ENCODE data around the gene GPR55. TPM values are rescaled to one million over a fixed set of nuclear protein-coding genes. Genes with fewer than 3 reads are reported as not detected.

Gene GPR55
- total RNA-seq, 2 experiments from 2014 or later: 18.8 to 21.5 TPM

GRCh38 chr2:230893338-230893737 lies 31.7 kb downstream of the GPR55 start:
- H3K9me3 Mint-ChIP-seq: no peaks in the 10 kb centered on the region
- peaks cover 3% of the 10 kb centered on the region for H3K36me3 Mint-ChIP-seq
- POLR2A ChIA-PET: interaction anchor here (0.5 to 2.8 kb wide), 4 partner anchors 15 to 122 kb away, joined by 3 to 9 read pairs (median 4); partner anchors contain the start of genes GPR55 and ITM2C
- DNase-seq: peak; percentile 32
- ATAC-seq (ENCODE audit: low read depth): no peak
- peak overlapping the region; percentile 12 for H3K27ac Mint-ChIP-seq
- H3K4me3 Mint-ChIP-seq: no peak overlapping the region
- peaks cover 10% of the 10 kb centered on the region for H3K27me3 Mint-ChIP-seq
- peaks cover 38% of the 10 kb centered on the region for H3K4me1 Mint-ChIP-seq

DNA sequence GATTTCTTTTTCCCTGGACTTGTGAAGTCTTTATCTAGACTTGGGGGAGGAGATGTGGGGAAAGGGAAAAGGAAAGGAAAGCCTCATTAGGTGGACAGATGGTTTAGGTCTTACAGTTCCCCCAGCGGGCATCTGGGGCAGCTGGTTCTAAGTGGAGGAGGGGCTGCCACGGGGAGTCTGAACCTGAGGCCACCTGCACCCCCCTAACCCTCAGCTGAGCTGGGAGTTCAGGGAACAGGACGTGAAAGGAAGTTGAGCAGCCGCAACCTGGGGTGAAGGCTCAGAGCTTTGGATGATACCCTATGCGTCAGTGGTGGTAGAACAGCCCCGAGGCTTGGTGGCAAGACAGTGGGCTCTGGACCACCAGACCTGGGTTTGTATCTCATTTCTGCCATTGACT lies 33.5 kb downstream of the GPR55 start:
- H3K36me3 Mint-ChIP-seq: peaks cover 3% of the 10 kb centered on the region
- H3K27me3 Mint-ChIP-seq: peaks cover 10% of the 10 kb centered on the region
- H3K4me3 Mint-ChIP-seq: no peak overlapping the region
- H3K9me3 Mint-ChIP-seq: no peaks in the 10 kb centered on the region
- H3K27ac Mint-ChIP-seq: no peak overlapping the region
- DNase-seq (peak; percentile 30), ATAC-seq (ENCODE audit: low read depth) (peak; percentile 46)
- peaks cover 37% of the 10 kb centered on the region for H3K4me1 Mint-ChIP-seq
- POLR2A ChIA-PET: interaction anchor here (0.8 kb wide), 1 partner anchor 13 kb away, joined by 4 read pairs; no protein-coding TSS in a partner anchor

DNA sequence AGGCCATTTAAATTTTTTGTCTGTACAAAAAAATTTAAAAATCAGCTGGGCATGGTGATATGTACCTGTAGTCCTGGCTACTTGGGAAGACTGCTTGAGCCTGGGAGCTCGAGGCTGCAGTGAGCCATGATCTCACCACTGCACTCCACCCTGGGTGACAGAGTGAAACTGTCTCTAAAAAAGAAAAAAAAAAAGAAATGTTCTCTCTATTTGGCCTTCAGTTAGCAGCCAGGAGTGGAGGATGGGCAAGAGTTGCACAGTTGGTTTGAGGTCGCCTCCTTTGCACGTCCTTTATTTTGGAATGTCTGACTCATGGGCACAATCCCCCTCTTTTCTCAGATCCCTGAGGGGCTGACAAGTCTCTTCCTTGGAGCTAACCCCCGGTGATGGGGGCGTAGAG lies 34.0 kb downstream of the GPR55 start:
- Mint-ChIP-seq H3K4me1 (peaks cover 38% of the 10 kb centered on the region), H3K9me3 (no peaks in the 10 kb centered on the region), H3K4me3 (no peak overlapping the region), H3K27me3 (peaks cover 10% of the 10 kb centered on the region), H3K27ac (no peak overlapping the region), H3K36me3 (peaks cover 3% of the 10 kb centered on the region)
- DNase-seq (peak; percentile 20), ATAC-seq (ENCODE audit: low read depth) (no peak)
- POLR2A ChIA-PET: interaction anchor here (0.8 kb wide), 1 partner anchor 13 kb away, joined by 4 read pairs; no protein-coding TSS in a partner anchor

DNA sequence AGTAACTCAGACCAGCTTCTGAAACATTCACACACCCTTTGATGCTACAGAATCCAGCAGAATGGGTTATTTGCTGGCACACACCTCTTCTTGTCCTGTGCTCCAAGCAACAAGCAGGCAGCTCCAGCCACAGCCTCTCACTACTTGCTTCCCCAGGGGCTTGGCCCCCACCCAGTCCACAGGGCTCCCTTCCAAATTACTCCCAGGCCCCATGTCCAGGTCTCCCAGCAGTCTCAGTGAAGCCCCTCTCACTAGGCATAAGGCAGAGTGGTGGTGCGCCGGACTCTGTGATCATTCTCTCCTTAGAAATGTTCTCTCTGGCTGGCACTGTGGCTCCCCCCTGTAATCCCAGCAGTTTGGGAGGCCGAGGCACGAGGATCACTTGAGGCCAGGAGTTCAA lies 34.4 kb downstream of the GPR55 start:
- ATAC-seq (ENCODE audit: low read depth) (no peak), DNase-seq (peak; percentile 21)
- Mint-ChIP-seq H3K27me3 (peaks cover 10% of the 10 kb centered on the region), H3K4me1 (peaks cover 39% of the 10 kb centered on the region), H3K36me3 (peaks cover 3% of the 10 kb centered on the region), H3K9me3 (no peaks in the 10 kb centered on the region), H3K4me3 (no peak overlapping the region), H3K27ac (no peak overlapping the region)
- POLR2A ChIA-PET: no interaction called here

DNA sequence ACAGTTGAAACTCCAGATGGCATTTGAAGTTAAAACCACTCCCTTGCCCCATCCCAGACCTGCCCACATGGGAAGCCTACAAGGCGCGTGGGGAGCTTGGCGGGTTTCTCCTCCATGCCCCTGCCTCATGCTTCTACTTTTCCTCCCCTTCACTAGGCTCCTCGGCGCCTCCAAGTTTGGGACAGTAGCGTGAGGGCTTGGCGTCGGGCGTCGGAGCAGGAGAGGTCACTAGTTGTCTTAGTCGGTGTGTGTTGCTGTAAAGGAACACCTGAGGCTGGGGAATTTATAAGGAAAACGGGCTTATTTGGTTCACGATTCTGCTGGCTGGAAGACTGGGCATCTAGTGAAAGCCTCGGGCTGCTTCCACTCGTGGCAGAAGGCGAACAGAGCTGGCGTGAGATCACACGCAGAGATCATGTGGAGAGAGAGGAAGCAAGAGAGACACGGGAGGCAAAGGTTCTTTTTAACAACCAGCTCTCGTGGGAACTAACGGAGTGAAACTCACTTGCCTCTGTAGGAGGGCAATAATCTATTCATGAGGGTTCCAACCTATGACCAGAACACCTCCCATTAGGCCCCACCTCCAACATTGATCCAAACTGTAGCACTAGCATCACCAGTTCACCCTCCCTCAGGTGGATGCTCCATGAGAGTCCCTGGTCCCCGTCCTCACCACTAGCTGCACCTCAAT lies 35.0 kb downstream of the GPR55 start:
- no peak overlapping the region for H3K27ac Mint-ChIP-seq

GRCh38 chr2:230888824-230889400 lies 36.1 kb downstream of the GPR55 start:
- no peaks in the 10 kb centered on the region for H3K9me3 Mint-ChIP-seq
- H3K4me3 Mint-ChIP-seq: no peak overlapping the region
- DNase-seq: peak; percentile 6
- no peaks in the 10 kb centered on the region for H3K36me3 Mint-ChIP-seq
- H3K27me3 Mint-ChIP-seq: peaks cover 10% of the 10 kb centered on the region
- H3K4me1 Mint-ChIP-seq: peaks cover 30% of the 10 kb centered on the region
- no peak for ATAC-seq (ENCODE audit: low read depth)
- H3K27ac Mint-ChIP-seq: no peak overlapping the region
- POLR2A ChIA-PET: interaction anchor here (0.7 kb wide), 1 partner anchor 1041 kb away, joined by 3 read pairs; no protein-coding TSS in a partner anchor

More for the DNA sequence above, 35.0 kb downstream of the GPR55 start:
- H3K27me3 Mint-ChIP-seq: peaks cover 10% of the 10 kb centered on the region
- POLR2A ChIA-PET: no interaction called here
- no peak overlapping the region for H3K4me3 Mint-ChIP-seq
- H3K36me3 Mint-ChIP-seq: peaks cover 3% of the 10 kb centered on the region
- peak; percentile 16 for DNase-seq
- H3K9me3 Mint-ChIP-seq: no peaks in the 10 kb centered on the region
- H3K4me1 Mint-ChIP-seq: peaks cover 40% of the 10 kb centered on the region
- no peak for ATAC-seq (ENCODE audit: low read depth)

DNA sequence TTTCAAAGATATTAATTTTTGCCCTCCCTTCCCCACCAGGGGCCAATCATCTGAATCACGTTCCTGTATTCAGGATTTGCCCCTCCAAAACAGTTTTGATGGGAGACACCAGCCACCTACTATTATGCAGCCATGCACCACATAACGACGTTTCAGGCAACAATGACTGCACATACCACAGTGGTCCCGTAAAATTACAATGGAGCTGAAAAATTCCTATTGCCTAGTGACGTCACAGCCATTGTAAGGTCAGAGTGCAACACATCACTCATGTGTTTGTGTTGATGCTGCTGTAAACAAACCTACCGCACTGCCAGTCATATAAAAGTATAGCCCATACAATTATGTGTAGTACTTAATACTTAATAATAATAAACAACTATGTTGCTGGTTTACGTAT lies 37.7 kb downstream of the GPR55 start:
- H3K9me3 Mint-ChIP-seq: no peaks in the 10 kb centered on the region
- peaks cover 5% of the 10 kb centered on the region for H3K27me3 Mint-ChIP-seq
- DNase-seq (no peak), ATAC-seq (ENCODE audit: low read depth) (no peak)
- no peak overlapping the region for H3K27ac Mint-ChIP-seq
- no peaks in the 10 kb centered on the region for H3K36me3 Mint-ChIP-seq
- peaks cover 23% of the 10 kb centered on the region for H3K4me1 Mint-ChIP-seq
- no peak overlapping the region for H3K4me3 Mint-ChIP-seq
- POLR2A ChIA-PET: interaction anchor here (0.6 kb wide), 1 partner anchor 176 kb away, joined by 6 read pairs; no protein-coding TSS in a partner anchor

- Mint-ChIP-seq H3K27me3 (peaks cover 5% of the 10 kb centered on the region), H3K9me3 (no peaks in the 10 kb centered on the region), H3K36me3 (peaks cover 3% of the 10 kb centered on the region), H3K4me1 (peaks cover 18% of the 10 kb centered on the region), H3K4me3 (no peak overlapping the region), H3K27ac (no peak overlapping the region)
- ATAC-seq (ENCODE audit: low read depth) (no peak), DNase-seq (no peak)
- POLR2A ChIA-PET: no interaction called here
Observed at GRCh38 chr2:230886671-230887071, 38.4 kb downstream of the GPR55 start.

GRCh38 chr2:230886206-230886605 lies 38.8 kb downstream of the GPR55 start:
- DNase-seq: no peak
- no peak for ATAC-seq (ENCODE audit: low read depth)
- peaks cover 5% of the 10 kb centered on the region for H3K27me3 Mint-ChIP-seq
- no peak overlapping the region for H3K27ac Mint-ChIP-seq
- H3K36me3 Mint-ChIP-seq: peaks cover 3% of the 10 kb centered on the region
- peaks cover 16% of the 10 kb centered on the region for H3K4me1 Mint-ChIP-seq
- POLR2A ChIA-PET: interaction anchor here (1.5 kb wide), 1 partner anchor 21 kb away, joined by 4 read pairs; no protein-coding TSS in a partner anchor
- H3K9me3 Mint-ChIP-seq: no peaks in the 10 kb centered on the region
- no peak overlapping the region for H3K4me3 Mint-ChIP-seq

- Mint-ChIP-seq H3K27me3 (peaks cover 4% of the 10 kb centered on the region), H3K9me3 (no peaks in the 10 kb centered on the region), H3K4me3 (no peak overlapping the region), H3K36me3 (peaks cover 6% of the 10 kb centered on the region), H3K27ac (no peak overlapping the region), H3K4me1 (peaks cover 13% of the 10 kb centered on the region)
- ATAC-seq (ENCODE audit: low read depth): peak; percentile 67
- no peak for DNase-seq
- POLR2A ChIA-PET: interaction anchor here (1.5 kb wide), 1 partner anchor 20 kb away, joined by 4 read pairs; no protein-coding TSS in a partner anchor
Observed at GRCh38 chr2:230885463-230886130, 39.4 kb downstream of the GPR55 start.

DNA sequence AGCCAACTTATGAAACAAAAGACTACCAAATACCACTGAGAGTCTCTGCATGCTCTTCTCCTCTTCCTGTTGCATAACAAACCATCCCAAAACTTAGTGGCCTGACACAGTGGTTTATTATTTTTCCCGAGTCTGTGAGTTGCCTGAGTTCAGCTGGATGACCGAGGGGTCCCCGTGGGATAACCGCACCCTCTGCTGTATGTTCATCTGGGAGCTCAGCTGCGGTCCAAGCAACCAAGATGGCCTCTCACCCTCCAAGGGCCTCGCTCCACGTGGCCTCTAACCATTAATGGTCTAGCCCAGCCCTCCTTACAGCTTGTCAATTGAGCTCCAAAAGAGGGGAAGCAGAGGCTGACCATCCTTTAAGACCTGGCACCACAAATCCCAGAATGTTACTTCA lies 43.2 kb downstream of the GPR55 start:
- Mint-ChIP-seq H3K9me3 (no peaks in the 10 kb centered on the region), H3K27ac (no peak overlapping the region), H3K36me3 (peaks cover 29% of the 10 kb centered on the region), H3K4me3 (no peak overlapping the region), H3K4me1 (peaks cover 27% of the 10 kb centered on the region), H3K27me3 (no peaks in the 10 kb centered on the region)
- DNase-seq (peak; percentile 19), ATAC-seq (ENCODE audit: low read depth) (no peak)
- POLR2A ChIA-PET: no interaction called here

DNA sequence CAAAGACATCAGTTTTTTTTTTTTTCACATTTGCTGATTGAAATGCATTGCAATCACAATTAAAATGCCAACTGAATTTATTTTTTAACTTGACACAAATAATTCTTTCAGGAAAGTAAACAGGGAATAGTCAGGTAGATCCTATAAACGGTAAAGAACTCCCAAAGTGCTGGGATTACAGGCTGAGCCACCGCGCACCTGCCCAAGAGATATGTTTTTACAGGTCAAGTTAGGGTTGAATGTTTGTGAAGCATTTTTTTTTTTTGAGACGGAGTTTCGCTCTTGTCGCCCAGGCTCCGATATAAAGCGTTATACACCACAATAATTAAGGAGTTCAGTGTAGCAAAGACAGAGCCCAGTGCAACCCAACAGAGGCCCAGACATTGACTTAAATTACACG lies 45.2 kb downstream of the GPR55 start:
- Mint-ChIP-seq H3K36me3 (peaks cover 40% of the 10 kb centered on the region), H3K27ac (no peak overlapping the region), H3K27me3 (no peaks in the 10 kb centered on the region)

DNA sequence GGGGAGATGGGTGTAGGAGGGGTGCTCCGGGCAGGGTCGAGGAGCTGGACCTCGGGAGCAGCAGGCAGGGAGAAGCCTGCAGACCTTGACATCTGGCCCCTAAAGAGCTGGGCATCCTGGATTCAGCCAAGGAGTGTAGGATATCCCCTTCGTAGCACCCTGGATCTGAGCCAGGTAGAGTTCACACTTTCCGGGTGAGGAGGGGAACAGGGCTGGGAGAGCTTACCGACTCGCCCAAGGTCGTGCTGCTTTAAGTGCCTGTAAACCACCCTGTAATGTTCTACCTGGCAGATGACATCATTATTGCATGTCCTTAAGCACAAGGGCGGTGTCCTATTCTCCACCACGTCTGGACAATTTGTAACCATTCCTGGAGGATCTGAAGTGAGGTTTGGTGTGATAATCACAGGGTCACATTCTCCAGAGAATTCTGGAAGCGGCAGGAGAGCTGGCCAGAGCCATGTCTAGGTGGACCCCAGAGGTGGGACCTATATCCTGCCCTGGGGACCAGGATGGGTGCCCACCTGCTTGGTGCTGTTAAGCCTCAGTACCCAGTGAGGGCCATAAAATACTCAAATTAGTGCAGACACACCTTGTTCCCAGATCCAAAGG lies 45.7 kb downstream of the GPR55 start:
- Mint-ChIP-seq H3K27me3 (no peaks in the 10 kb centered on the region), H3K27ac (peak overlapping the region; percentile 75), H3K9me3 (no peaks in the 10 kb centered on the region), H3K36me3 (peaks cover 42% of the 10 kb centered on the region), H3K4me3 (no peak overlapping the region), H3K4me1 (peaks cover 27% of the 10 kb centered on the region)
- ATAC-seq (ENCODE audit: low read depth) (no peak), DNase-seq (no peak)
- POLR2A ChIA-PET: interaction anchor here (1.3 to 5.2 kb wide), 2 partner anchors 14 to 584 kb away, joined by 3 to 53 read pairs; partner anchors contain the start of gene ITM2C

More for the DNA sequence above, 45.2 kb downstream of the GPR55 start:
- POLR2A ChIA-PET: no interaction called here
- no peaks in the 10 kb centered on the region for H3K9me3 Mint-ChIP-seq
- H3K4me1 Mint-ChIP-seq: peaks cover 24% of the 10 kb centered on the region
- no peak overlapping the region for H3K4me3 Mint-ChIP-seq
- ATAC-seq (ENCODE audit: low read depth): no peak
- DNase-seq: no peak

All from activated naive CD8-positive, alpha-beta T cell treated with anti-CD3 and anti-CD28 coated beads, Interleukin-2, amount 10 ng/mL, durations not matched to agents 7 days and 5 days (primary cell).